K562 (cell line): ENCODE measurements around the gene KAT6B. TPM values are rescaled to one million over a fixed set of nuclear protein-coding genes. Genes with fewer than 3 reads are reported as not detected.

Source experiments
- ATAC-seq: fragments of 200-7000 bp; cut with Tn5 transposase; 3 replicates; pipeline ENCODE4 v1.9.1; 2020; ENCODE audit warnings: moderate library complexity
- BruUV-seq: library from RNA; stranded (reverse); fragments of 400-500 nt; replicated peaks from 2 replicates; lab custom pipeline; 2021; lab: Mats Ljungman, UMichigan
- CTCF ChIA-PET: fragments of 300-600 bp; formaldehyde crosslinking; extraction: SDS; loops from one replicate; lab custom pipeline; 2021; ENCODE audit warnings: low intra/inter-chr PET ratio; lab: Yijun Ruan, JAX
- POLR2A ChIA-PET: fragments of 300-600, 350-650 bp; sonication (Branson Sonifier 250); formaldehyde crosslinking; extraction: SDS; loops from one replicate; lab custom pipeline; 2021; ENCODE audit warnings: antibody characterized with exemption, inconsistent platforms; lab: Yijun Ruan, JAX
- DNase-seq, 4 experiments: peaks; one replicate each; pipeline versions ENCODE4 v3.0.0 to v3.0.0-alpha.2; 2011 to 2018; ENCODE audit warnings: low spot score in 3 of 4, mixed read lengths in 3 of 4; ENCODE audit errors: extremely low read depth in 1 of 4
- FAIRE-seq: peaks from 2 replicates; lab custom pipeline; 2011; peaks lifted over from hg19 to GRCh38; lab: Jason Lieb, UNC
- H2AFZ ChIP-seq: 2 replicates; pipeline ENCODE4 v1.6.0; 2011; ENCODE audit warnings: low read depth, low read length, control low read depth, inconsistent platforms
- H3K27ac ChIP-seq: fragments of 200-600 bp; 3 replicates; pipeline ENCODE4 v1.8.0; 2011; ENCODE audit warnings: low read depth, mild to moderate bottlenecking, control low read depth, inconsistent platforms, low read length, moderate library complexity, mixed read lengths; ENCODE audit errors: extremely low read depth
- H3K27me3 ChIP-seq, 2 experiments: fragments of 300-600 bp in 1 of 2; 2 replicates in 1 of 2; 3 replicates in 1 of 2; pipeline versions ENCODE4 v1.6.0 to v1.8.0; 2011; ENCODE audit warnings: inconsistent platforms in 2 of 2, low read length in 2 of 2, mild to moderate bottlenecking in 1 of 2, mixed read lengths in 1 of 2, moderate library complexity in 1 of 2; ENCODE audit not compliant: control insufficient read depth in 2 of 2, insufficient read depth in 2 of 2
- H3K36me3 ChIP-seq: fragments of 300-600 bp; 3 replicates; pipeline ENCODE4 v1.8.0; 2011; ENCODE audit warnings: mild to moderate bottlenecking, low read length, inconsistent platforms; ENCODE audit not compliant: control insufficient read depth, insufficient read depth
- H3K4me1 ChIP-seq, 2 experiments: fragments of 200-600 bp in 1 of 2; replicated peaks in 1 of 2; 2 replicates in 1 of 2; 3 replicates in 1 of 2; pipeline versions ENCODE4 v1.5.1 to v1.8.0; 2011; ENCODE audit warnings: inconsistent platforms in 2 of 2, low read length in 2 of 2, mild to moderate bottlenecking in 1 of 2, mixed read lengths in 1 of 2, moderate library complexity in 1 of 2; ENCODE audit not compliant: control insufficient read depth in 2 of 2, insufficient read depth in 2 of 2
- H3K4me2 ChIP-seq: 2 replicates; pipeline ENCODE4 v1.6.1; 2011; ENCODE audit warnings: low read length, control low read depth, inconsistent platforms, mixed read lengths; ENCODE audit not compliant: insufficient read depth
- H3K4me3 ChIP-seq: fragments of 200-600 bp; sonication (generic), shearing (Covaris generic); 2 replicates; pipeline ENCODE4 v1.5.1; 2016; ENCODE audit warnings: control low read depth, inconsistent platforms
- H3K79me2 ChIP-seq: fragments of 200-600 bp; 3 replicates; pipeline ENCODE4 v1.8.0; 2011; ENCODE audit warnings: low read length, inconsistent platforms; ENCODE audit not compliant: control insufficient read depth, insufficient read depth
- H3K9ac ChIP-seq, 2 experiments: 2 replicates each; pipeline versions ENCODE4 v1.6.0 to v1.6.1; 2011; ENCODE audit warnings: low read depth in 2 of 2, low read length in 2 of 2, control low read depth in 1 of 2, inconsistent platforms in 1 of 2, mild to moderate bottlenecking in 1 of 2, mixed read lengths in 1 of 2; ENCODE audit not compliant: insufficient read depth in 1 of 2
- H3K9me1 ChIP-seq: one replicate; pipeline ENCODE4 v1.6.0; 2011; ENCODE audit warnings: inconsistent platforms, mild to moderate bottlenecking, low read length, moderate library complexity; ENCODE audit not compliant: control insufficient read depth, insufficient read depth
- H3K9me3 ChIP-seq: replicated peaks from 2 replicates; pipeline ENCODE4 v1.5.1; 2011; ENCODE audit warnings: low read depth, low read length, inconsistent platforms; ENCODE audit not compliant: control insufficient read depth, insufficient read depth
- H4K20me1 ChIP-seq: replicated peaks from 2 replicates; pipeline ENCODE4 v1.6.1; 2011; ENCODE audit warnings: low read length, inconsistent platforms, mixed read lengths; ENCODE audit not compliant: control insufficient read depth, insufficient read depth
- CBFB ChIP-seq: sonication (generic); formaldehyde crosslinking; IDR thresholded peaks from 2 replicates; pipeline ENCODE4 v1.4.0; 2020; ENCODE audit warnings: mild to moderate bottlenecking, missing genetic modification reagents
- ESRRB ChIP-seq: fragments of 250-450 bp; sonication (Bioruptor Pico); IDR thresholded peaks from 2 replicates; pipeline ENCODE4 v1.5.0; 2020; ENCODE audit warnings: mild to moderate bottlenecking, moderate library complexity, borderline replicate concordance
- HDGF ChIP-seq: fragments of 450-650 bp; IDR thresholded peaks from 2 replicates; pipeline ENCODE4 v1.6.1; 2016
- MBD1 ChIP-seq: fragments of 250-450 bp; sonication (Bioruptor Pico); IDR thresholded peaks from 2 replicates; pipeline ENCODE4 v1.8.0; 2022; ENCODE audit warnings: inconsistent platforms
- PTBP1 ChIP-seq: fragments of 200-400 bp; formaldehyde crosslinking; IDR thresholded peaks from 2 replicates; pipeline ENCODE4 v1.6.1; 2017; ENCODE audit warnings: low read depth, low read length
- RFX1 ChIP-seq: fragments of 450-650 bp; IDR thresholded peaks from 2 replicates; pipeline ENCODE4 v1.6.1; 2016; ENCODE audit warnings: mild to moderate bottlenecking, moderate library complexity
- SMAD1 ChIP-seq: fragments of 150-350 bp; IDR thresholded peaks from 2 replicates; pipeline ENCODE4 v1.6.1; 2014; ENCODE audit warnings: low read length, low read depth; ENCODE audit not compliant: partially characterized antibody
- SMAD2 ChIP-seq: fragments of 150-350 bp; IDR thresholded peaks from 2 replicates; pipeline ENCODE4 v1.6.1; 2014; ENCODE audit warnings: low read depth, mild to moderate bottlenecking, low read length
- ZBTB2 ChIP-seq: fragments of 450-650 bp; IDR thresholded peaks from 2 replicates; pipeline ENCODE4 v1.6.1; 2016; ENCODE audit warnings: antibody characterized with exemption
- ZNF408 ChIP-seq: fragments of 250-450 bp; sonication (Bioruptor Pico); IDR thresholded peaks from 2 replicates; pipeline ENCODE4 v1.4.0; 2020; ENCODE audit warnings: low read depth, mild to moderate bottlenecking, moderate library complexity
- ZNF507 ChIP-seq: conservative IDR thresholded peaks from 2 replicates; pipeline ENCODE4 v1.6.1; 2017; ENCODE audit warnings: missing genetic modification characterization, missing compliant biosample characterization
- ZNF511 ChIP-seq: sonication (generic); formaldehyde crosslinking; IDR thresholded peaks from 2 replicates; pipeline ENCODE4 v1.8.0; 2022; ENCODE audit warnings: mild to moderate bottlenecking, missing genetic modification reagents
- ZNF766 ChIP-seq: fragments of 200-800 bp; sonication (Bioruptor generic); conservative IDR thresholded peaks from 2 replicates; pipeline ENCODE4 v1.6.1; 2016; ENCODE audit warnings: missing genetic modification characterization, missing compliant biosample characterization
- ZSCAN29 ChIP-seq: fragments of 450-650 bp; IDR thresholded peaks from 2 replicates; pipeline ENCODE4 v1.6.1; 2017
- WGBS: fragments of 100-300 bp; shearing (Covaris generic); methylation state at CpG from one replicate; pipeline ENCODE4 v1.1.6; 2016; ENCODE audit warnings: low coverage, mixed read lengths; ENCODE audit not compliant: insufficient coverage; ENCODE audit errors: missing lambda C conversion rate; 5-methylcytosine and 5-hydroxymethylcytosine counted together
- in situ Hi-C: fragments of 300-500 bp; cut with MboI; formaldehyde crosslinking; loops from 4 replicates; pipeline ENCODE4 v1.15.0; 2018; ENCODE audit warnings: inconsistent platforms, mixed read lengths
- intact Hi-C: fragments of 100-400 bp; cut with micrococcal nuclease; formaldehyde crosslinking; loops from 2 replicates; pipeline ENCODE4 v1.14.2; 2022
- polyA plus RNA-seq, 8 experiments: library from polyadenylated mRNA; depleted of rRNA in 4 of 8; stranded (reverse) in 5 of 8; unstranded in 3 of 8; fragments of >200 nt; fragmentation: Nextera tagmentation in 2 of 8; fragmentation: Illumina TruSeq in 1 of 8; extraction: Ambion mirVana in 2 of 8; extraction: Trizol in 1 of 8; gene quantifications; 2 replicates each; pipeline versions ENCODE4 v1.2.1 to v1.2.3, GENCODE V29; 2011 to 2014; ENCODE audit warnings: inconsistent platforms in 1 of 8, missing spikeins in 1 of 8
- total RNA-seq, 7 experiments: library from RNA; depleted of rRNA in 6 of 7; stranded (reverse); fragments of >200 nt in 6 of 7; fragmentation: Illumina TruSeq in 2 of 7; extraction: Trizol in 2 of 7; gene quantifications; 2 replicates each; pipeline versions ENCODE4 v1.2.1 to v1.2.3, GENCODE V29; 2011 to 2021; ENCODE audit warnings: low replicate concordance in 1 of 7
- TF ChIP-seq, protein P1 (sequence below): fragments of 250-450 bp; sonication (Bioruptor Pico); IDR thresholded peaks from 2 replicates; pipeline ENCODE4 v1.4.0; 2020; ENCODE audit warnings: mild to moderate bottlenecking, moderate library complexity, borderline replicate concordance

KAT6B gene
- total and polyA plus RNA-seq, 9 of the 15 experiments (the other 6 are each of a cell fraction or from before 2014, with no cell fraction given) = 1.4 to 9.2 (median 6.8) TPM

DNA sequence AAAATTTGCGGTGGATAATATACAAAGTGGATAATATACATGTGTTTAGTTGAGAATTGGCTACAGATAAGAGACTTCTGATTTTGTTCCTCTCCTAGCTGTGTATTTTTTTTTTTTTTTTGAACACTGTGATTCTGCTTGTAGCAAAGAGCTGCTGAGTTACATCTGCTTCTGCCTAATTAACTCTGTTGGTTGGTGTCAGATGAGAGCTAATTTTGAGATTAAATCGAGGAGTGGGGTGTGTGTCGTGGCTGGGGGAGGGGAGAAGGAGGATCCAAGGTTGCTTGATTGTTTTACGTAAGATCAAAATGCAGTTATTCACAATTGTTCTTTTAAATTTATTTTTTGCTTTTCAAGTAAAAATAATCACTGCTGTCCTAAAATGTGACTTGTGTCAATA, 11.3 kb downstream of the KAT6B start:
- no peak for ATAC-seq
- H3K9me1 ChIP-seq = no peaks in the 10 kb centered on the region
- H3K4me3 ChIP-seq = no peak overlapping the region
- DNase-seq = no peak
- no peak overlapping the region for H3K9ac ChIP-seq
- H4K20me1 ChIP-seq = no peaks in the 10 kb centered on the region
- no peak overlapping the region for H3K27ac ChIP-seq
- ChIA-PET POLR2A (interaction anchor here (0.9 to 1.7 kb wide), 3 partner anchors 11 to 15 kb away, joined by 3 to 6 read pairs (median 5); no protein-coding TSS in a partner anchor), CTCF (no interaction called here)
- BruUV-seq = no TSS peak
- no peak for FAIRE-seq
- in situ Hi-C loops = no loop called here
- H3K4me1 ChIP-seq = no peaks in the 10 kb centered on the region
- H3K36me3 ChIP-seq = no peaks in the 10 kb centered on the region
- H3K4me2 ChIP-seq = no peak overlapping the region
- no peak overlapping the region for H2AFZ ChIP-seq
- TF ChIP-seq ZSCAN29 = no peak
- TF ChIP-seq ZNF766 (CRISPR knock-in tag) = no peak
- no peak for TF ChIP-seq CBFB (CRISPR knock-in tag)
- no peak for TF ChIP-seq MBD1 (CRISPR knock-in tag)
- TF ChIP-seq RFX1 = no peak
- TF ChIP-seq PTBP1 = no peak
- no peak for TF ChIP-seq ESRRB (CRISPR knock-in tag)
- no peak for TF ChIP-seq SMAD1
- no peak for TF ChIP-seq ZNF507 (tag)
- no peak for TF ChIP-seq ZBTB2
- TF ChIP-seq, protein P1, sequence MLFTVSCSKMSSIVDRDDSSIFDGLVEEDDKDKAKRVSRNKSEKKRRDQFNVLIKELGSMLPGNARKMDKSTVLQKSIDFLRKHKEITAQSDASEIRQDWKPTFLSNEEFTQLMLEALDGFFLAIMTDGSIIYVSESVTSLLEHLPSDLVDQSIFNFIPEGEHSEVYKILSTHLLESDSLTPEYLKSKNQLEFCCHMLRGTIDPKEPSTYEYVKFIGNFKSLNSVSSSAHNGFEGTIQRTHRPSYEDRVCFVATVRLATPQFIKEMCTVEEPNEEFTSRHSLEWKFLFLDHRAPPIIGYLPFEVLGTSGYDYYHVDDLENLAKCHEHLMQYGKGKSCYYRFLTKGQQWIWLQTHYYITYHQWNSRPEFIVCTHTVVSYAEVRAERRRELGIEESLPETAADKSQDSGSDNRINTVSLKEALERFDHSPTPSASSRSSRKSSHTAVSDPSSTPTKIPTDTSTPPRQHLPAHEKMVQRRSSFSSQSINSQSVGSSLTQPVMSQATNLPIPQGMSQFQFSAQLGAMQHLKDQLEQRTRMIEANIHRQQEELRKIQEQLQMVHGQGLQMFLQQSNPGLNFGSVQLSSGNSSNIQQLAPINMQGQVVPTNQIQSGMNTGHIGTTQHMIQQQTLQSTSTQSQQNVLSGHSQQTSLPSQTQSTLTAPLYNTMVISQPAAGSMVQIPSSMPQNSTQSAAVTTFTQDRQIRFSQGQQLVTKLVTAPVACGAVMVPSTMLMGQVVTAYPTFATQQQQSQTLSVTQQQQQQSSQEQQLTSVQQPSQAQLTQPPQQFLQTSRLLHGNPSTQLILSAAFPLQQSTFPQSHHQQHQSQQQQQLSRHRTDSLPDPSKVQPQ (CRISPR knock-in tag) = no peak
- no peak for TF ChIP-seq ZNF408
- TF ChIP-seq SMAD2 = no peak
- TF ChIP-seq HDGF = no peak
- no peak for TF ChIP-seq ZNF511 (CRISPR knock-in tag)
- no peaks in the 10 kb centered on the region for H3K9me3 ChIP-seq
- intact Hi-C loops = no loop called here
- WGBS = 35% methylated on average over 4 of the region's 4 CpGs
- H3K79me2 ChIP-seq = no peaks in the 10 kb centered on the region
- H3K27me3 ChIP-seq = no peaks in the 10 kb centered on the region
